SK-N-SH (cell line): Measurements from ENCODE around the gene OR8D4. TPM values are rescaled to one million over a fixed set of nuclear protein-coding genes. Genes with fewer than 3 reads are reported as not detected.

Experiments
- CTCF ChIA-PET: fragments of 300-600, 350-600 bp; formaldehyde crosslinking; extraction: SDS; loops from one replicate; lab custom pipeline; 2021; lab: Yijun Ruan, JAX
- POLR2A ChIA-PET: fragments of 350-600 bp; sonication (Branson Sonifier 250); formaldehyde crosslinking; extraction: SDS; loops from one replicate; lab custom pipeline; 2020; ENCODE audit warnings: antibody characterized with exemption, inconsistent platforms; lab: Yijun Ruan, JAX
- DNase-seq: peaks from one replicate; pipeline ENCODE4 v3.0.0; 2012
- H2AFZ ChIP-seq: fragments of 200-600 bp; sonication (generic); 2 replicates; pipeline ENCODE4 v1.8.1; 2016; ENCODE audit warnings: antibody characterized with exemption, mild to moderate bottlenecking, low read depth
- H3F3A ChIP-seq: fragments of 200-600 bp; sonication (generic); replicated peaks from 2 replicates; pipeline ENCODE3; 2016; ENCODE audit warnings: antibody characterized with exemption, mild to moderate bottlenecking; ENCODE audit not compliant: insufficient read depth
- H3K27ac ChIP-seq, 2 experiments: fragments of 200-500 bp in 1 of 2; fragments of 200-600 bp in 1 of 2; sonication (Bioruptor generic) in 1 of 2; sonication (generic), shearing (Covaris generic) in 1 of 2; 2 replicates each; pipeline versions ENCODE4 v1.5.1 to v1.6.1; 2014 to 2016; ENCODE audit warnings: low read depth in 2 of 2, inconsistent platforms in 1 of 2, low read length in 1 of 2, mild to moderate bottlenecking in 1 of 2, mixed read lengths in 1 of 2
- H3K27me3 ChIP-seq: fragments of 200-600 bp; sonication (generic), shearing (Covaris generic); 2 replicates; pipeline ENCODE4 v1.6.1; 2016; ENCODE audit warnings: mixed run types; ENCODE audit not compliant: insufficient read depth
- H3K36me3 ChIP-seq, 2 experiments: fragments of 200-500 bp in 1 of 2; fragments of 200-600 bp in 1 of 2; sonication (Bioruptor generic) in 1 of 2; sonication (generic) in 1 of 2; replicated peaks in 1 of 2; 2 replicates each; pipeline versions ENCODE3 to v1.5.1; 2014 to 2016; ENCODE audit warnings: low read length in 1 of 2, mild to moderate bottlenecking in 1 of 2; ENCODE audit not compliant: insufficient read depth in 2 of 2, control insufficient read depth in 1 of 2
- H3K4me1 ChIP-seq, 2 experiments: fragments of 200-500 bp in 1 of 2; fragments of 200-600 bp in 1 of 2; sonication (Bioruptor generic) in 1 of 2; sonication (generic), shearing (Covaris generic) in 1 of 2; 2 replicates each; pipeline versions ENCODE4 v1.5.1 to v1.6.1; 2014 to 2016; ENCODE audit warnings: low read depth in 1 of 2, low read length in 1 of 2, mixed run types in 1 of 2; ENCODE audit not compliant: insufficient read depth in 2 of 2, control insufficient read depth in 1 of 2
- H3K4me2 ChIP-seq: fragments of 200-600 bp; sonication (generic), shearing (Covaris generic); 2 replicates; pipeline ENCODE4 v1.6.1; 2017; ENCODE audit warnings: mixed run types
- H3K4me3 ChIP-seq, 2 experiments: fragments of 200-500 bp in 1 of 2; fragments of 200-600 bp in 1 of 2; sonication (Bioruptor generic) in 1 of 2; sonication (generic), shearing (Covaris generic) in 1 of 2; 2 replicates each; pipeline versions ENCODE4 v1.5.1 to v1.8.1; 2014 to 2016; ENCODE audit warnings: low read depth in 2 of 2, inconsistent platforms in 1 of 2, low read length in 1 of 2, mild to moderate bottlenecking in 1 of 2, mixed read lengths in 1 of 2, moderate library complexity in 1 of 2
- H3K79me2 ChIP-seq: fragments of 200-600 bp; sonication (generic); 2 replicates; pipeline ENCODE4 v1.8.1; 2017; ENCODE audit warnings: mild to moderate bottlenecking; ENCODE audit not compliant: insufficient read depth
- H3K9ac ChIP-seq: fragments of 200-600 bp; sonication (generic); 2 replicates; pipeline ENCODE4 v1.6.1; 2017; ENCODE audit warnings: mixed run types
- H3K9me2 ChIP-seq: fragments of 200-600 bp; sonication (generic); 2 replicates; pipeline ENCODE4 v1.6.1; 2017; ENCODE audit warnings: mixed run types
- H3K9me3 ChIP-seq: fragments of 200-600 bp; sonication (generic); 2 replicates; pipeline ENCODE4 v1.6.1; 2017; ENCODE audit warnings: mixed run types, mild to moderate bottlenecking, moderate library complexity
- H4K20me1 ChIP-seq: fragments of 200-600 bp; sonication (generic); 2 replicates; pipeline ENCODE4 v1.6.1; 2017; ENCODE audit warnings: mild to moderate bottlenecking, mixed run types; ENCODE audit not compliant: insufficient read depth
- CHD2 ChIP-seq: fragments of 150-350 bp; IDR thresholded peaks from 2 replicates; pipeline ENCODE4 v1.6.1; 2018; ENCODE audit warnings: low read length; ENCODE audit not compliant: partially characterized antibody
- ELF1 ChIP-seq: IDR thresholded peaks from 2 replicates; pipeline ENCODE4 v1.4.0; 2012
- EP300 ChIP-seq, 2 experiments: IDR thresholded peaks; 2 replicates each; pipeline versions ENCODE4 v1.4.0 to v1.6.1; 2012; ENCODE audit warnings: borderline replicate concordance in 1 of 2, low read depth in 1 of 2, low read length in 1 of 2
- FOSL2 ChIP-seq: IDR thresholded peaks from 2 replicates; pipeline ENCODE4 v1.4.0; 2012; ENCODE audit warnings: low read depth, mild to moderate bottlenecking, moderate library complexity, borderline replicate concordance
- FOXJ3 ChIP-seq: sonication (generic); formaldehyde crosslinking; IDR thresholded peaks from 2 replicates; pipeline ENCODE4 v1.5.1; 2020; ENCODE audit warnings: mild to moderate bottlenecking, missing genetic modification reagents
- FOXM1 ChIP-seq: IDR thresholded peaks from 2 replicates; pipeline ENCODE4 v1.4.0; 2012; ENCODE audit warnings: low read depth, mild to moderate bottlenecking
- GABPA ChIP-seq: IDR thresholded peaks from 2 replicates; pipeline ENCODE4 v1.4.0; 2012; ENCODE audit warnings: low read depth, mild to moderate bottlenecking
- GATA2 ChIP-seq: sonication (generic); formaldehyde crosslinking; IDR thresholded peaks from 2 replicates; pipeline ENCODE4 v1.5.0; 2020; ENCODE audit warnings: mild to moderate bottlenecking, missing genetic modification reagents
- IRF3 ChIP-seq: fragments of 150-350 bp; IDR thresholded peaks from 2 replicates; pipeline ENCODE4 v1.6.1; 2016; ENCODE audit warnings: mild to moderate bottlenecking, low read depth, low read length
- MAX ChIP-seq: IDR thresholded peaks from 2 replicates; pipeline ENCODE4 v1.4.0; 2012; ENCODE audit warnings: low read depth
- MEF2A ChIP-seq: IDR thresholded peaks from 2 replicates; pipeline ENCODE4 v1.4.0; 2012; ENCODE audit warnings: low read depth, borderline replicate concordance
- MXI1 ChIP-seq: IDR thresholded peaks from 2 replicates; pipeline ENCODE4 v1.6.1; 2012; ENCODE audit warnings: mild to moderate bottlenecking, low read depth, low read length, improper control_type of control experiment
- NFIC ChIP-seq: IDR thresholded peaks from 2 replicates; pipeline ENCODE4 v1.4.0; 2012; ENCODE audit warnings: borderline replicate concordance
- NRF1 ChIP-seq: IDR thresholded peaks from 2 replicates; pipeline ENCODE4 v1.6.1; 2012; ENCODE audit warnings: low read depth, mild to moderate bottlenecking, low read length
- RAD21 ChIP-seq: IDR thresholded peaks from 2 replicates; pipeline ENCODE4 v1.6.1; 2012; ENCODE audit warnings: mild to moderate bottlenecking, low read length
- RCOR1 ChIP-seq: fragments of 150-350 bp; IDR thresholded peaks from 2 replicates; pipeline ENCODE4 v1.6.1; 2017; ENCODE audit warnings: antibody characterized with exemption, low read length
- RFX5 ChIP-seq: IDR thresholded peaks from 2 replicates; pipeline ENCODE4 v1.6.1; 2012; ENCODE audit warnings: mild to moderate bottlenecking, improper control_type of control experiment, low read length
- RXRA ChIP-seq: IDR thresholded peaks from 2 replicates; pipeline ENCODE4 v1.4.0; 2012; ENCODE audit warnings: low read depth, mild to moderate bottlenecking, borderline replicate concordance
- SIN3A ChIP-seq: IDR thresholded peaks from 2 replicates; pipeline ENCODE4 v1.6.1; 2012; ENCODE audit warnings: low read depth, mild to moderate bottlenecking, low read length, moderate library complexity, borderline replicate concordance
- SMC3 ChIP-seq: IDR thresholded peaks from 2 replicates; pipeline ENCODE4 v1.6.1; 2012; ENCODE audit warnings: low read depth, low read length, improper control_type of control experiment
- USF2 ChIP-seq: fragments of 150-350 bp; IDR thresholded peaks from 2 replicates; pipeline ENCODE4 v1.6.1; 2017; ENCODE audit warnings: antibody characterized with exemption, low read length, low read depth, borderline replicate concordance
- YY1 ChIP-seq: IDR thresholded peaks from 2 replicates; pipeline ENCODE4 v1.4.0; 2012; ENCODE audit warnings: low read depth, mild to moderate bottlenecking
- WGBS: methylation state at CpG from one replicate; pipeline ENCODE4 v1.1.6; 2017; ENCODE audit warnings: low lambda C conversion rate; 5-methylcytosine and 5-hydroxymethylcytosine counted together
- polyA plus RNA-seq, 3 experiments: library from polyadenylated mRNA; depleted of rRNA; stranded (reverse); fragments of >200 nt; gene quantifications; 2 replicates each; pipeline ENCODE4 v1.2.3, GENCODE V29; 2012
- TF ChIP-seq, protein P1 (sequence below): fragments of 200-600 bp; sonication (generic); IDR thresholded peaks from 2 replicates; pipeline ENCODE4 v1.6.1; 2017; ENCODE audit warnings: antibody characterized with exemption, mild to moderate bottlenecking, moderate library complexity

OR8D4 gene
- polyA plus RNA-seq, 1 of the 3 experiments (the other 2 are of a cell fraction) = not detected

GRCh38 chr11:123905826-123906225 is 3.9 kb downstream of the OR8D4 start:
- TF ChIP-seq NRF1 (no peak), NFIC (no peak), SMC3 (no peak), GATA2 (CRISPR knock-in tag) (no peak), FOXM1 (no peak), SIN3A (no peak), RCOR1 (no peak), MEF2A (no peak), ELF1 (no peak), CHD2 (no peak), GABPA (no peak), FOXJ3 (CRISPR knock-in tag) (no peak), RXRA (no peak), RAD21 (no peak), YY1 (no peak), RFX5 (no peak), MXI1 (no peak), EP300 (IDR thresholded peaks at IDR 0.05; ENCODE audit: borderline replicate concordance in 1 of 2, low read depth in 1 of 2, low read length in 1 of 2) (no peak)
- TF ChIP-seq, protein P1, sequence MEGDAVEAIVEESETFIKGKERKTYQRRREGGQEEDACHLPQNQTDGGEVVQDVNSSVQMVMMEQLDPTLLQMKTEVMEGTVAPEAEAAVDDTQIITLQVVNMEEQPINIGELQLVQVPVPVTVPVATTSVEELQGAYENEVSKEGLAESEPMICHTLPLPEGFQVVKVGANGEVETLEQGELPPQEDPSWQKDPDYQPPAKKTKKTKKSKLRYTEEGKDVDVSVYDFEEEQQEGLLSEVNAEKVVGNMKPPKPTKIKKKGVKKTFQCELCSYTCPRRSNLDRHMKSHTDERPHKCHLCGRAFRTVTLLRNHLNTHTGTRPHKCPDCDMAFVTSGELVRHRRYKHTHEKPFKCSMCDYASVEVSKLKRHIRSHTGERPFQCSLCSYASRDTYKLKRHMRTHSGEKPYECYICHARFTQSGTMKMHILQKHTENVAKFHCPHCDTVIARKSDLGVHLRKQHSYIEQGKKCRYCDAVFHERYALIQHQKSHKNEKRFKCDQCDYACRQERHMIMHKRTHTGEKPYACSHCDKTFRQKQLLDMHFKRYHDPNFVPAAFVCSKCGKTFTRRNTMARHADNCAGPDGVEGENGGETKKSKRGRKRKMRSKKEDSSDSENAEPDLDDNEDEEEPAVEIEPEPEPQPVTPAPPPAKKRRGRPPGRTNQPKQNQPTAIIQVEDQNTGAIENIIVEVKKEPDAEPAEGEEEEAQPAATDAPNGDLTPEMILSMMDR = no peak
- Histone ChIP-seq H3K4me3 (no peak overlapping the region), H3K4me1 (no peaks in the 10 kb centered on the region), H3K79me2 (no peaks in the 10 kb centered on the region), H3F3A (no peaks in the 10 kb centered on the region), H3K27ac (no peak overlapping the region), H2AFZ (no peak overlapping the region), H3K9ac (no peak overlapping the region), H3K9me3 (no peaks in the 10 kb centered on the region), H3K36me3 (no peaks in the 10 kb centered on the region), H4K20me1 (no peaks in the 10 kb centered on the region), H3K27me3 (no peaks in the 10 kb centered on the region), H3K4me2 (no peak overlapping the region), H3K9me2 (no peaks in the 10 kb centered on the region)
- no peak for DNase-seq
- WGBS = 5% methylated on average over 3 of the region's 3 CpGs
- ChIA-PET POLR2A (no interaction called here), CTCF (no interaction called here)

- no peaks in the 10 kb centered on the region for H3K4me1 ChIP-seq
- H3F3A ChIP-seq = no peaks in the 10 kb centered on the region
- no peaks in the 10 kb centered on the region for H3K27me3 ChIP-seq
- ChIA-PET POLR2A (no interaction called here), CTCF (no interaction called here)
- no peak overlapping the region for H3K4me3 ChIP-seq
- H3K9ac ChIP-seq = no peak overlapping the region
- H2AFZ ChIP-seq = no peak overlapping the region
- H3K79me2 ChIP-seq = no peaks in the 10 kb centered on the region
- H3K4me2 ChIP-seq = no peak overlapping the region
- H3K36me3 ChIP-seq = no peaks in the 10 kb centered on the region
- 40% methylated on average over 3 of the region's 3 CpGs for WGBS
- no peaks in the 10 kb centered on the region for H3K9me2 ChIP-seq
- no peaks in the 10 kb centered on the region for H4K20me1 ChIP-seq
- H3K9me3 ChIP-seq = no peaks in the 10 kb centered on the region
- no peak overlapping the region for H3K27ac ChIP-seq
- DNase-seq = no peak
- TF ChIP-seq IRF3 (no peak), FOXM1 (no peak), ELF1 (no peak), USF2 (no peak), MXI1 (no peak), FOXJ3 (CRISPR knock-in tag) (no peak), SIN3A (no peak), FOSL2 (no peak), MAX (no peak)
- TF ChIP-seq, protein P1 = no peak
Observed at GRCh38 chr11:123920943-123921342, 19.0 kb downstream of the OR8D4 start.
